ENCODE measurements around the gene VAV2. TPM values are rescaled to one million over a fixed set of nuclear protein-coding genes. Genes with fewer than 3 reads are reported as not detected.

The VAV2 gene
- total and polyA plus RNA-seq, 2 experiments from 2014 or later = 8.1 to 28.9 TPM

GRCh38 chr9:133839822-133840329, 152.2 kb downstream of the VAV2 start:
- Histone ChIP-seq H4K20me1 (replicated peaks; ENCODE audit: insufficient read depth) (peaks cover 13% of the 10 kb centered on the region), H3K36me3 (ENCODE audit: insufficient read depth) (no peaks in the 10 kb centered on the region), H3K9me2 (ENCODE audit: insufficient read depth) (no peaks in the 10 kb centered on the region), H3K79me2 (replicated peaks; ENCODE audit: insufficient read depth) (peaks cover 18% of the 10 kb centered on the region), H3K4me1 (ENCODE audit: insufficient read depth) (peaks cover 8% of the 10 kb centered on the region), H3K27ac (ENCODE audit: low read depth) (no peak overlapping the region; the same call in 1 of the 2 replicates), H3F3A (replicated peaks; ENCODE audit: low read depth) (0 out of 2 replicates have a peak, but pooled peaks cover 2% of the 10 kb centered on the region), H3K4me3 (peak overlapping the region; percentile 30; the same call in 1 of the 2 replicates), H2AFZ (no peak overlapping the region; the same call in 1 of the 2 replicates), H3K27me3 (ENCODE audit: insufficient read depth) (no peaks in the 10 kb centered on the region), H3K4me2 (no peak overlapping the region; the same call in 1 of the 2 replicates)
- H3K27ac Mint-ChIP-seq = peak overlapping the region; percentile 90
- no peak for TF ChIP-seq CREB1 (CRISPR knock-in tag; IDR thresholded peaks at IDR 0.05; ENCODE audit: low read depth)
- TF ChIP-seq EZH2phosphoT487 (IDR thresholded peaks at IDR 0.05; ENCODE audit: unreplicated experiment) = no peak
- no peak for TF ChIP-seq ZNF114 (CRISPR knock-in tag; IDR thresholded peaks at IDR 0.05)
- TF ChIP-seq NANOG (IDR thresholded peaks at IDR 0.05; ENCODE audit: borderline replicate concordance) = no peak
- no peak for TF ChIP-seq CTCF (conservative IDR thresholded peaks at IDR 0.05; ENCODE audit: low read depth in 2 of 2)
- TF ChIP-seq ZNF331 (CRISPR knock-in tag; IDR thresholded peaks at IDR 0.05; ENCODE audit: low read depth) = no peak
- no peak for TF ChIP-seq ETS1 (IDR thresholded peaks at IDR 0.05)
- TF ChIP-seq EZH2 (IDR thresholded peaks at IDR 0.05; ENCODE audit: low read depth, unreplicated experiment) = no peak
- TF ChIP-seq REST (IDR thresholded peaks at IDR 0.05; ENCODE audit: unreplicated experiment) = no peak
- no peak for TF ChIP-seq STAT1 (IDR thresholded peaks at IDR 0.05; ENCODE audit: unreplicated experiment)
- no peak for TF ChIP-seq POLR2AphosphoS5 (IDR thresholded peaks at IDR 0.05; ENCODE audit: low read depth)
- TF ChIP-seq, protein P1, sequence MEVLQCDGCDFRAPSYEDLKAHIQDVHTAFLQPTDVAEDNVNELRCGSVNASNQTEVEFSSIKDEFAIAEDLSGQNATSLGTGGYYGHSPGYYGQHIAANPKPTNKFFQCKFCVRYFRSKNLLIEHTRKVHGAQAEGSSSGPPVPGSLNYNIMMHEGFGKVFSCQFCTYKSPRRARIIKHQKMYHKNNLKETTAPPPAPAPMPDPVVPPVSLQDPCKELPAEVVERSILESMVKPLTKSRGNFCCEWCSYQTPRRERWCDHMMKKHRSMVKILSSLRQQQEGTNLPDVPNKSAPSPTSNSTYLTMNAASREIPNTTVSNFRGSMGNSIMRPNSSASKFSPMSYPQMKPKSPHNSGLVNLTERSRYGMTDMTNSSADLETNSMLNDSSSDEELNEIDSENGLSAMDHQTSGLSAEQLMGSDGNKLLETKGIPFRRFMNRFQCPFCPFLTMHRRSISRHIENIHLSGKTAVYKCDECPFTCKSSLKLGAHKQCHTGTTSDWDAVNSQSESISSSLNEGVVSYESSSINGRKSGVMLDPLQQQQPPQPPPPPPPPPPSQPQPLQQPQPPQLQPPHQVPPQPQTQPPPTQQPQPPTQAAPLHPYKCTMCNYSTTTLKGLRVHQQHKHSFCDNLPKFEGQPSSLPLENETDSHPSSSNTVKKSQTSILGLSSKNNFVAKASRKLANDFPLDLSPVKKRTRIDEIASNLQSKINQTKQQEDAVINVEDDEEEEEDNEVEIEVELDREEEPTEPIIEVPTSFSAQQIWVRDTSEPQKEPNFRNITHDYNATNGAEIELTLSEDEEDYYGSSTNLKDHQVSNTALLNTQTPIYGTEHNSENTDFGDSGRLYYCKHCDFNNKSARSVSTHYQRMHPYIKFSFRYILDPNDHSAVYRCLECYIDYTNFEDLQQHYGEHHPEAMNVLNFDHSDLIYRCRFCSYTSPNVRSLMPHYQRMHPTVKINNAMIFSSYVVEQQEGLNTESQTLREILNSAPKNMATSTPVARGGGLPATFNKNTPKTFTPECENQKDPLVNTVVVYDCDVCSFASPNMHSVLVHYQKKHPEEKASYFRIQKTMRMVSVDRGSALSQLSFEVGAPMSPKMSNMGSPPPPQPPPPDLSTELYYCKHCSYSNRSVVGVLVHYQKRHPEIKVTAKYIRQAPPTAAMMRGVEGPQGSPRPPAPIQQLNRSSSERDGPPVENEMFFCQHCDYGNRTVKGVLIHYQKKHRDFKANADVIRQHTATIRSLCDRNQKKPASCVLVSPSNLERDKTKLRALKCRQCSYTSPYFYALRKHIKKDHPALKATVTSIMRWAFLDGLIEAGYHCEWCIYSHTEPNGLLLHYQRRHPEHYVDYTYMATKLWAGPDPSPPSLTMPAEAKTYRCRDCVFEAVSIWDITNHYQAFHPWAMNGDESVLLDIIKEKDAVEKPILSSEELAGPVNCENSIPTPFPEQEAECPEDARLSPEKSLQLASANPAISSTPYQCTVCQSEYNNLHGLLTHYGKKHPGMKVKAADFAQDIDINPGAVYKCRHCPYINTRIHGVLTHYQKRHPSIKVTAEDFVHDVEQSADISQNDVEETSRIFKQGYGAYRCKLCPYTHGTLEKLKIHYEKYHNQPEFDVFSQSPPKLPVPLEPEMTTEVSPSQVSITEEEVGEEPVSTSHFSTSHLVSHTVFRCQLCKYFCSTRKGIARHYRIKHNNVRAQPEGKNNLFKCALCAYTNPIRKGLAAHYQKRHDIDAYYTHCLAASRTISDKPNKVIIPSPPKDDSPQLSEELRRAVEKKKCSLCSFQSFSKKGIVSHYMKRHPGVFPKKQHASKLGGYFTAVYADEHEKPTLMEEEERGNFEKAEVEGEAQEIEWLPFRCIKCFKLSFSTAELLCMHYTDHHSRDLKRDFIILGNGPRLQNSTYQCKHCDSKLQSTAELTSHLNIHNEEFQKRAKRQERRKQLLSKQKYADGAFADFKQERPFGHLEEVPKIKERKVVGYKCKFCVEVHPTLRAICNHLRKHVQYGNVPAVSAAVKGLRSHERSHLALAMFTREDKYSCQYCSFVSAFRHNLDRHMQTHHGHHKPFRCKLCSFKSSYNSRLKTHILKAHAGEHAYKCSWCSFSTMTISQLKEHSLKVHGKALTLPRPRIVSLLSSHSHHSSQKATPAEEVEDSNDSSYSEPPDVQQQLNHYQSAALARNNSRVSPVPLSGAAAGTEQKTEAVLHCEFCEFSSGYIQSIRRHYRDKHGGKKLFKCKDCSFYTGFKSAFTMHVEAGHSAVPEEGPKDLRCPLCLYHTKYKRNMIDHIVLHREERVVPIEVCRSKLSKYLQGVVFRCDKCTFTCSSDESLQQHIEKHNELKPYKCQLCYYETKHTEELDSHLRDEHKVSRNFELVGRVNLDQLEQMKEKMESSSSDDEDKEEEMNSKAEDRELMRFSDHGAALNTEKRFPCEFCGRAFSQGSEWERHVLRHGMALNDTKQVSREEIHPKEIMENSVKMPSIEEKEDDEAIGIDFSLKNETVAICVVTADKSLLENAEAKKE (CRISPR knock-in tag; IDR thresholded peaks at IDR 0.05) = no peak
- TF ChIP-seq JUNB (IDR thresholded peaks at IDR 0.05; ENCODE audit: unreplicated experiment) = no peak
- no peaks in the 10 kb centered on the region for H3K9me3 Mint-ChIP-seq
- ATAC-seq (peak; percentile 60), DNase-seq (ENCODE audit: low spot score) (peak; percentile 77)
- H3K4me3 Mint-ChIP-seq = peak overlapping the region; percentile 47
- H3K36me3 Mint-ChIP-seq (ENCODE audit: low read depth) = no peaks in the 10 kb centered on the region; the same call in 2 of the 3 replicates
- peaks cover 48% of the 10 kb centered on the region for H3K4me1 Mint-ChIP-seq
- peaks cover 22% of the 10 kb centered on the region for H3K27me3 Mint-ChIP-seq (ENCODE audit: insufficient read depth, low read depth, poor library complexity)

Measured in GM23338 (cell line).